ENCODE data around the gene EXOC6B.
A peak's percentile ranks its signal among the peaks of the same experiment; 100 is the strongest.

The EXOC6B gene

DNA sequence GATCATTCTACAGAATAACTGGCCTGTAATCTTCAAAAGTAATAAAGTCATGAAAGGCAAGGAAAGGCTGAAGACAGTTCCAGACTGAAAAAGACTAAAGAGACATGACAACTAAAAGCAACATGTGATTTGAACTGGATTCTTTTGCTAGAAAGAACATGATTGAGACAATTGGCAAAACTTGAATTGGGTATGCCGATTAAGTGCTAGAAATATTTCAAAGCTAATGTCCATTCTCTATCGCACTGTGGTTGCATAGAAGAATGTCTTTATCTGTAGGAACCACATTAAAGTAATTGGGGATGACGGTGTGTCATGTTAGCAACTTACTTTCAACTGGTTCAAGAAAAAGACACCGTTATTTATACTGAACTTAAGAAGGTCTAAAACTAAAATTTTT lies 98.5 kb downstream of the EXOC6B start:
- no peak for DNase-seq

- no peak for DNase-seq
Measured at GRCh38 chr2:72723769-72724370, 102.0 kb downstream of the EXOC6B start.

- no peak for DNase-seq
Measured at GRCh38 chr2:72722492-72723070, 103.3 kb downstream of the EXOC6B start.

- no peak for DNase-seq
Measured at GRCh38 chr2:72719416-72719815, 106.4 kb downstream of the EXOC6B start.

DNA sequence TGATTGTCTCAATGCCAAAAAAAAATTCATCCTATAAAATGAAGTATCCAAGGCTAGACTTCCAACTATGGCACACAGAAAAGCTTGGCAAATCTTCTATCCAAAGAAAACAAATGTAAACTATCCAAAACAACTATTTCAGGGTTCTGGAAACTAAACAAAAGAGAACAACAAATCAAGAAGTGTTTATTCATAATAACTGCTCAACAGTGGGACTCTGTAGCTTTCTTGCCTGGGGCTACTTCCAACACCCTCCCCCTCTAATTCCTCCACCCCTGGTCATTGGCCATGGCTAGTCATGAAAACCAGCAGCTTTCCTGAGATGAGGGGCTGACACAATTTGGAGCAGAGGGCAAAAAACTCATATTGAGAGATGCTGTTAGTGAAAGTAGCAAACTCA lies 107.0 kb downstream of the EXOC6B start:
- no peak for DNase-seq

GRCh38 chr2:72716601-72717000 lies 109.2 kb downstream of the EXOC6B start:
- no peak for DNase-seq

DNA sequence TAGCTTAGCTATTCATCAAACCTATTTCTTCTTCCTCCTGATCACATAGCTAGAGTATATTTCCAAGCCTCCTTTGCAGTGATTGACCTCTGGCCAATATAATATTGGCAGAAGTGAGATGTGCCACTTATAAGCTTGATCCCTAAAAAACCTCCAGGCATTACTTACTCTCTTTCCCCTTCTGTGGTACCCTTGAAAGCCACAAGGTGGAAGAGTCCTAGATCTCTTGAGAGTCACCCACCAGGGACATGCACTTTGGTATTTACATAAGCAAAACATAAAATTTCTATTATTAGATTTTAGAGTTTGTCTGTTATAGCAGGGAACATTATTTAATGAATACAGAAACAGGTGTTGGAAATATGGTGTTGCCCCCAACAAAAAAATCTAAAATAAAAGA lies 112.0 kb downstream of the EXOC6B start:
- no peak for DNase-seq

GRCh38 chr2:72712977-72713376 lies 112.9 kb downstream of the EXOC6B start:
- no peak for DNase-seq

GRCh38 chr2:72712304-72712703 lies 113.5 kb downstream of the EXOC6B start:
- DNase-seq, result no peak

DNA sequence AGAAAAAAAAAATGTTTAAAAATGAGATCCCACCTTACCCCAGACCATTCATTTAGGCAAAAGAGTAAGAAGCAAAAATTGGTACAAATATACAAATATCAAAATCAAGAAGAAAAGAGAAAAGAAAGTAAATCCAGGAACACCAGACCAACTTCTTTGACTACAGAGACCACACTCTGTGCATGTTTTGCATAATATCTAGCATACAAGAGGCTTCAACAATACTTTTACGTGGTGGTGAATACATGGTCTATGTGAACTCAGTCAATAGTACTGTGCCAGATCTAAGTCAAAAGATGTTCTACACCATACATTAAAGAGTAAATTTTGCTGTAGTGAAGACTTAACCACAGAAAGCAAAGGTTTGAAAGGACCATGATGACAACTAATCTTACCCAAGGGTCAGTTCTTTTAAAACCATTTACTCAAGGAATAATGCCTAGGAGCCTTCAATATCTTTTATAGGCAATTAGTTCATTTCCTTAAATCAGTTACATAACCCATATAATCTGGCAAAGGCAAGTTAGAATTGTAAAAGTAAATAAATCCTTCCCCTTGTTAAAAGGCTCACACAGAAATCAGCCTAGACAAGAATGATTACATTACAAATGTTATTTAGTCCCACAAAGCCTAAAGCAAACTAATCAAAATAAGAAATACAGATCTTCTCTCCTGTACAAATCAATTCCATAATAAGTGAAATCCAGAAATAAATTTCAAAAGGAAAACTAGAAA lies 115.2 kb downstream of the EXOC6B start:
- DNase-seq, result no peak

- no peak for DNase-seq
Measured at GRCh38 chr2:72708236-72708635, 117.6 kb downstream of the EXOC6B start.

GRCh38 chr2:72698300-72698699 lies 127.5 kb downstream of the EXOC6B start:
- no peak for DNase-seq

DNA sequence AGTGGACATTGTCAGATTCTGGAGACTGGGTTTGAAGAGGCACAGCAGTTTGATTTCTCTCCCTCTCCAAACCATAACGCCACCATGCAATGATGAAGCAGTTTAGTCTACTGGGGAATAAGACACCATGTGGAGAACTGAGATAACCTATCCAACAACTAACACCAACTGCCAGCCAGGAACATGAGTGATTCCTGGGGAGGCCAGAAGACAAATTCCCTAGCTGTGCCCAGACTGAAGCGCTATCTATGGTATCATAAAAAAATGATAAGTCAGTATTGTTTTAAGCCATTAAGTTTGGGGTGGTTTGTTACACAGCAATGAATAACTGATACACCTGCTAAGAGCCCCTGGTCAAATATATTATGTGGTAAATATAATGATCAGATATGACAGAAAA lies 129.3 kb downstream of the EXOC6B start:
- no peak for DNase-seq

DNA sequence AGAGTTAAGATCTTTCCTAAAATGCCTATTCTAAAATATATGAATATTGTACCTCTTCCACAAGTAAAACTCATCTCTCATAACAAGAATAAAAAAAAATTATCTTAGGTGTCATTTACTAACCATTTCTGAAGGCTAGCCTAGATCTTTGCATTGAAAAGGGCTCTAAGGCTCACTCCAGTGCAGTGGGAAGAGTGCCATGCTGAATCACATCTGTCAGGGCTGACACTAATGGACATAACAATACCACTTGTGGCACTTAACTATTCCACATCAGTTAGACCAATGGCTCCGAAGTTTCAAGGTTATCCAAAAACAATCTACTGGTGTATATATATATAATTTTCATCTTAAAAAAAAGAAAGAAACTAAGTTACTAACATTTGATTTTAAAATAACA lies 130.2 kb downstream of the EXOC6B start:
- DNase-seq, result peak; percentile 20

GRCh38 chr2:72694715-72695496 lies 130.9 kb downstream of the EXOC6B start:
- peak; percentile 57 for DNase-seq

DNA sequence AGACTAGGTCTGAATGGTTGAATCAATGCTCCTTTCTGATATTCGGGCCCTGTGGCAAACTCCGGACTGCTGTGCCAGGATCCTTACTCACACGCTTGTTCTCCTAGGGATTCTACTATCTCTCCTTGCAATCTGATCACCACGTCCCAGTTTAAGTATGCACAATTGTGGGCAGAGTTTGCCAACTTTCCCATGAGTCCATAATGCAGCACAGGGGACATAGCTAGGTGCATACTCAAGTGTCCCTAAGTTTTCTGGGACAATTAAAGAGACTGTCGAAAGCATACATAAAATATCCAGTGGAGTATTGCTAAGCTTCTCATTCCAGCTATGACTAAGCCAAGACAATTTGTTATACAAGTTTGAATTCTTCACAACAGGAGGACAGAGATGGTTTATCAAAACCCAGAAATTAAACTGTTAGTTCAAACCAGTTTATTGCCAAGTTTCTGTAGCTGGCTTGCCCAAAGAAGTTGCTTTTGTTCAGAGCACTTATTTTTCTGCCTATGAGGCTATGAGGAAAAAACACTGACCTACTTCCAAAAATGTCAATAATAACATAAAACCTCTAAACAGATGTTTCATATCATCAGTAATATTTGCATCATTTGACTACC lies 136.1 kb downstream of the EXOC6B start:
- DNase-seq, result no peak

GRCh38 chr2:72685638-72686213 lies 140.1 kb downstream of the EXOC6B start:
- no peak for DNase-seq

- no peak for DNase-seq
Measured at GRCh38 chr2:72682061-72682460, 143.8 kb downstream of the EXOC6B start.

DNA sequence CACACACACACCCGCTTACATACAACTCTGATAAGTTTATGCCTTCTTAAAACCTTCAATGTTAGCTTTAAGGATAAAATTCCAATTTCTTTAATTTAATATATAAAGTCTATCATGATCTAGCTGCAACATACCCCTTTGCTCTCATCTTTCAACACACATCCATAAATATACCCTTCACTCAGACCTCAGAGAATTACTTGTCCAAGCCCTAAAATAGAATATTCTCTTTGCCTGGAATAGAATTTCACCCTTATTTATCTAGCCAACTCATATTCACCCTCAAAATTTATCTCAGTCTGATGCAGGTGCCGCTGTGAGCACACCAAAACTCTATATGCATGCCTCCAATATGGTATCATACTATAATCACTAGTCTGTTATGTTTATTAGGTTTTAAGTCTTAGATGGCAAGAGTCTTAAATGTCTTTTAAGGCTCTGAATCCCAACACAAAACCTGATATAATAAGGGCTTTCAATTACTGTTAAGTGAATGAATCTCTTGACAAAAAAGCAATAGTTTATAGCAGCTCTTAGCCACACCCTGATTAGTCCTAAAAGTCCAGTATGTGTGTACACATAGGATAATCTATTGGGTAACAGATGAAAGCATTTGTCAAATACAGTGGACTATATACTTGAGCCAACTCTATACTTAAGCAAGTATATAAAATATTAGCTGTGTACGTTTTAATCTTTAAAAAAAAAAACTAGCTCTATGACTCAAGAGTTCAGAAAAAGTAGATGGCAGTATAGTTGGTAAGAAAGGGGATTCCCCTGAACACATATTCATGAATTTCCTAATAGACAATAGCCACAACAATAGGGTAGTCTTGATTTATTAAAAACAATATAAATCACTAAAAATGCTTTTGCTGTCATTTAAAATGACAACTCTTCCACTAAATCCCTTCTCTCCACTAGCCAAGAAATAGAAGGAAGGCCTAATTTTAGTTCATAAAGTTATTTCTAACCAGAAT lies 144.5 kb downstream of the EXOC6B start:
- DNase-seq, result no peak

DNA sequence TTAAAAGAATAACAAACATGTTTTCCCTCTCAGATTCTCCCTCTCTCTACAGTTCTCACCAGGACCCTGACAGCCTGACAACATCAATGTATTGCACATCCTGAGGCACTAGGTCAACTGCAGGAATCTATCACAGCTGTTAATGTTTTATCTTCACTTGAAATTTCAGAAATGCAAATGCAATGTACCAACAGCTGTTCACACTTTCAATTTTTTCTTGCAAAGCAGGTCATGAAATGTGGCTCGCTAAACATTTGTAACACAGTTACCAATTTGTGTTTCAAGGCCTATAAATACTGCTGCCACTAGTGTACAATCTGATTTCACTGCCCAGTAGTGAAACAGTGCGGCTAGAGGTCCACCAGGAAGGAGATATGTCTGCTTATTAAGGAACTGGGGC lies 147.8 kb downstream of the EXOC6B start:
- no peak for DNase-seq

GRCh38 chr2:72676341-72677025 lies 149.3 kb downstream of the EXOC6B start:
- no peak for DNase-seq
